Nephron progenitor cell (in vitro differentiated cells): ENCODE results near the gene USP34.
"Not testable (repeated sequence)": the region's sequence is repeated elsewhere in the genome, so short reads cannot be mapped to it uniquely, and the experiment has no call there.

Source experiments
- DNase-seq: peaks from one replicate; pipeline ENCODE4 v3.0.0; 2021
- H3K27ac Mint-ChIP-seq: 2 replicates; pipeline ENCODE4 v1.8.0; 2021; ENCODE audit warnings: mild to moderate bottlenecking, moderate library complexity, mixed read lengths
- H3K27me3 Mint-ChIP-seq: 2 replicates; pipeline ENCODE4 v1.8.0; 2021; ENCODE audit warnings: mild to moderate bottlenecking, low read depth, mixed read lengths; ENCODE audit not compliant: poor library complexity
- H3K36me3 Mint-ChIP-seq: 2 replicates; pipeline ENCODE4 v1.8.0; 2021; ENCODE audit warnings: low read depth, mixed read lengths
- H3K4me1 Mint-ChIP-seq: 2 replicates; pipeline ENCODE4 v1.8.0; 2021; ENCODE audit warnings: mixed read lengths
- H3K4me3 Mint-ChIP-seq: 2 replicates; pipeline ENCODE4 v1.8.0; 2021; ENCODE audit warnings: mild to moderate bottlenecking, moderate library complexity, mixed read lengths
- H3K9me3 Mint-ChIP-seq: 2 replicates; pipeline ENCODE4 v1.8.0; 2021; ENCODE audit warnings: mild to moderate bottlenecking, moderate library complexity, mixed read lengths
- CTCF ChIP-seq: fragments of 200-600 bp; sonication (generic); IDR thresholded peaks from 2 replicates; pipeline ENCODE4 v1.5.0; 2021; ENCODE audit warnings: antibody characterized with exemption

USP34 gene

DNA sequence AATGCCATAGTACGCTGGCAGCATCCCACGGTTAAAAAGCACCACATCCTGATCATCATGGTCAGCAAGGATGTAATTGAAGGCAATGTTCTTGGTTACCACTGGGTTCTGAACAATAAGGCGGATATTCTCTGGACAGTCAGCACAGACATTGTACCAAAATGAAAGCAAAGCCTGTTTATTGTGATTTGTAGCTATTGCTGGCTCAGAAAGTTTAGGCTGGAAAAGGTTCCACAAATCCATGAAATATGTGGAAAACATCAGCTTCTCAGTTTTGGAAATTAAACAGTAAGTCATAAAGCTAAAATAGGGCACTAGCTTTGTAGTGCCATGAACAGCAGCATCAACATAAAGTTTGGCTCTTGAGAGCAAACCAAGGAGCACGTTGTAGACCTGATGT, 256.7 kb downstream of the USP34 start:
- no peaks in the 10 kb centered on the region for H3K4me1 Mint-ChIP-seq
- no peak overlapping the region for H3K4me3 Mint-ChIP-seq
- DNase-seq: no peak
- H3K9me3 Mint-ChIP-seq: no peaks in the 10 kb centered on the region
- H3K36me3 Mint-ChIP-seq: peaks cover 40% of the 10 kb centered on the region
- H3K27me3 Mint-ChIP-seq: no peaks in the 10 kb centered on the region
- peak overlapping the region; percentile 42 for H3K27ac Mint-ChIP-seq
- TF ChIP-seq CTCF: no peak

DNA sequence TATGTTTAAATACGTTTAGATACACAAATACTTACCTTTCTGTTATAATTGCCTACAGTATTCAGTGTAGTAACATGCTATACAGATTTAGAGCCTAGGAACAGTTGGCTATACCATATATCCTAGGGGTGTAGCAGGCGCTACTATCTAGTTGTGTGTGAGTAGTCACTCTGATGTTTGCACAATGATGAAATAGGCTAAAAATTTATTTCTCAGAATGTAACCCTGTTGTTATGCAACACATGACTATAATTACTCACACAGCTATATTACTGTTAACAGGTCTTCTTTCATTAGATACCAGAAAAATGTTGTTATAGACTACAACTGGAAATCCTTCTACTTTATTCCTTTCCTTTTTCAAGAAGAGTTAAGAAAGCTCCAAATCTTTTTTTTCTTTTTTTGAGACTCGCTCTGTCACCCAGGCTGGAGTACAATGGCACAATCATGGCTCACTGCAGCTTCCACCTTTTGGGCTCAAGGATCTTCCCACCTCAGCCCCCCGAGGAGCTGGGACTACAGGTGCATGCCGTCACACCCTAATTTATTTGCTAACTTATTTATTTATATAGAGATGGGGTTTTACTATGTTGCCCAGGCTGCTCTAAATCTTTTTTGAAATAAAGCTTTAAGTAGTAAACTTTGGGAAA, 260.4 kb downstream of the USP34 start:
- Mint-ChIP-seq H3K27me3 (no peaks in the 10 kb centered on the region), H3K4me3 (no peak overlapping the region), H3K4me1 (no peaks in the 10 kb centered on the region), H3K9me3 (no peaks in the 10 kb centered on the region), H3K27ac (no peak overlapping the region), H3K36me3 (peaks cover 49% of the 10 kb centered on the region)
- no peak for DNase-seq
- TF ChIP-seq CTCF: no peak

GRCh38 chr2:61205132-61205531, 265.8 kb downstream of the USP34 start:
- Mint-ChIP-seq H3K4me1 (no peaks in the 10 kb centered on the region), H3K4me3 (no peak overlapping the region), H3K9me3 (no peaks in the 10 kb centered on the region), H3K36me3 (peaks cover 77% of the 10 kb centered on the region), H3K27ac (peak overlapping the region; percentile 34), H3K27me3 (no peaks in the 10 kb centered on the region)
- no peak for TF ChIP-seq CTCF
- DNase-seq: no peak

DNA sequence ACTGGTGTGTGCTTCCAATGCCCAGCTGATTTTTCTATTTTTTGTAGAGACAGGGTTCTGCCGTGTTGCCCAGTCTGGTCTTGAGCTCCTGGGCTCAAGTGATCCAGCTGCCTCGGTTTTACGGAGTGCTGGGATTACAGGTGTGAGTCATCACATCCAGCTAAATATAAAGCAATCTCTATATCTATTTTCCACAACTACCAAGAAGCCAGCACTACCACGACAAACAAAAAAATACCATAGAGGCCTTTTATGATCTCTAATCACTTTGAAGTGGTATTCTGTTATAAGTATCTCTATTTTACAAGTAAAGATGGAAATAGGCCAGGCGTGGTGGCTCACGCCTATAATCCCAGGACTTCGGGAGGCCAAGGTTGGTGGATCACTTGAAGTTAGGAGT, 274.2 kb downstream of the USP34 start:
- TF ChIP-seq CTCF: no peak
- H3K27me3 Mint-ChIP-seq: no peaks in the 10 kb centered on the region
- peaks cover 64% of the 10 kb centered on the region for H3K36me3 Mint-ChIP-seq
- H3K27ac Mint-ChIP-seq: peak overlapping the region; percentile 48
- no peaks in the 10 kb centered on the region for H3K9me3 Mint-ChIP-seq
- no peaks in the 10 kb centered on the region for H3K4me1 Mint-ChIP-seq
- no peak overlapping the region for H3K4me3 Mint-ChIP-seq
- no peak for DNase-seq

DNA sequence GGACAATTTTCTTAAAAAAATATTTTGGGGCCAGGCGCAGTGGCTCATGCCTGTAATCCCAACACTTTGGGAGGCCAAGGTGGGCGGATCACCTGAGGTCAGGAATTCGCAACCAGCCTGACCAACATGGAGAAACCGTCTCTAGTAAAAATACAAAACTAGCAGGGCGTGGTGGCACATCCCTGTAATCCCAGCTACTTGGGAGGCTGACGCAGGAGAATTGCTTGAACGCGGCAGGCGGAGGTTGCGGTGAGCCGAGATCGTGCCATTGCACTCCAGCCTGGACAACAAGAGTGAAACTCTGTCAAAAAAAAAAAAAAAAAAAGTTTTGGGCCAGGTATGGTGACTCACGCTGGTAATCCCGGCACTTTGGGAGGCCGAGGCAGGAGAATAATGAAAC, 276.2 kb downstream of the USP34 start:
- H3K4me3 Mint-ChIP-seq, H3K4me1 Mint-ChIP-seq, H3K27me3 Mint-ChIP-seq, DNase-seq, H3K9me3 Mint-ChIP-seq, H3K27ac Mint-ChIP-seq: not testable (repeated sequence)
- H3K36me3 Mint-ChIP-seq: peaks cover 66% of the 10 kb centered on the region

GRCh38 chr2:61193670-61194561, 277.0 kb downstream of the USP34 start:
- DNase-seq: no peak
- no peak overlapping the region for H3K4me3 Mint-ChIP-seq
- no peaks in the 10 kb centered on the region for H3K4me1 Mint-ChIP-seq
- no peak for TF ChIP-seq CTCF
- no peaks in the 10 kb centered on the region for H3K27me3 Mint-ChIP-seq
- H3K36me3 Mint-ChIP-seq: peaks cover 65% of the 10 kb centered on the region
- H3K27ac Mint-ChIP-seq: no peak overlapping the region
- H3K9me3 Mint-ChIP-seq: no peaks in the 10 kb centered on the region
